Fibroblast of villous mesenchyme (primary cell): ENCODE results near the gene PRAMEF12. TPM values are rescaled to one million over a fixed set of nuclear protein-coding genes. Genes with fewer than 3 reads are reported as not detected.
"Not testable (repeated sequence)": the region's sequence is repeated elsewhere in the genome, so short reads cannot be mapped to it uniquely, and the experiment has no call there.

Experiments
- DNase-seq: peaks from one replicate; pipeline ENCODE4 v3.0.0-alpha.2; 2010; ENCODE audit warnings: low read depth
- H3K4me3 ChIP-seq: 2 replicates; pipeline ENCODE4 v1.5.1; 2011; ENCODE audit warnings: low read depth, mild to moderate bottlenecking, low read length
- total RNA-seq: library from RNA; depleted of rRNA; stranded (reverse); fragments of >200 nt; gene quantifications from 2 replicates; pipeline ENCODE4 v1.2.3, GENCODE V29; 2012
- TF ChIP-seq, protein P1 (sequence below): IDR thresholded peaks from 2 replicates; pipeline ENCODE4 v1.5.1; 2012; ENCODE audit warnings: low read depth, mild to moderate bottlenecking, low read length; ENCODE audit not compliant: insufficient read depth

The PRAMEF12 gene
- total RNA-seq, 1 donor, result under 0.01 TPM

DNA sequence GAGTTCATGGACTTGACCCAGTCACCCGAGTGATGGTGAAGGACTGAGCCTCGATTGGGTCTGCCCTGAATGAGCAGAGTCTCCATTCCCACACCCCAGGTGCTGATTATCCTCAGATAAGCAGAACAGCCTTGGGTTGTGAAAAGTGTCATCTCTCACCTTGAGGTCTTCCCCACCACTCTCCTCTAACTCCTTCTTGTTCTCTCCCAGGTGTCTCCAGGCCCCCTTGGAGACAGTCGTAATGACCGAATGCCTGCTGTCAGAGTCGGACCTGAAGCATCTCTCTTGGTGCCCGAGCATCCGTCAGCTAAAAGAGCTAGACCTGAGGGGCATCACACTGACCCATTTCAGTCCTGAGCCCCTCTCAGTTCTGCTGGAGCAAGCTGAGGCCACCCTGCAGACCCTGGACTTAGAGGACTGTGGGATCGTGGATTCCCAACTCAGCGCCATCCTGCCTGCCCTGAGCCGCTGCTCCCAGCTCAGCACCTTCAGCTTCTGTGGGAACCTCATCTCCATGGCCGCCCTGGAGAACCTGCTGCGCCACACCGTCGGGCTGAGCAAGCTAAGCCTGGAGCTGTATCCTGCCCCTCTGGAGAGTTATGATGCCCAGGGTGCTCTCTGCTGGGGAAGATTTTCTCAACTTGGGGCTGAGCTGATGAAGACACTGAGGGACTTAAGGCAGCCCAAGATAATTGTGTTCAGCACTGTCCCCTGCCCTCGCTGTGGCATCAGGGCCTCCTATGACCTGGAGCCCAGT is 3.4 kb downstream of the PRAMEF12 start:
- TF ChIP-seq, protein P1, sequence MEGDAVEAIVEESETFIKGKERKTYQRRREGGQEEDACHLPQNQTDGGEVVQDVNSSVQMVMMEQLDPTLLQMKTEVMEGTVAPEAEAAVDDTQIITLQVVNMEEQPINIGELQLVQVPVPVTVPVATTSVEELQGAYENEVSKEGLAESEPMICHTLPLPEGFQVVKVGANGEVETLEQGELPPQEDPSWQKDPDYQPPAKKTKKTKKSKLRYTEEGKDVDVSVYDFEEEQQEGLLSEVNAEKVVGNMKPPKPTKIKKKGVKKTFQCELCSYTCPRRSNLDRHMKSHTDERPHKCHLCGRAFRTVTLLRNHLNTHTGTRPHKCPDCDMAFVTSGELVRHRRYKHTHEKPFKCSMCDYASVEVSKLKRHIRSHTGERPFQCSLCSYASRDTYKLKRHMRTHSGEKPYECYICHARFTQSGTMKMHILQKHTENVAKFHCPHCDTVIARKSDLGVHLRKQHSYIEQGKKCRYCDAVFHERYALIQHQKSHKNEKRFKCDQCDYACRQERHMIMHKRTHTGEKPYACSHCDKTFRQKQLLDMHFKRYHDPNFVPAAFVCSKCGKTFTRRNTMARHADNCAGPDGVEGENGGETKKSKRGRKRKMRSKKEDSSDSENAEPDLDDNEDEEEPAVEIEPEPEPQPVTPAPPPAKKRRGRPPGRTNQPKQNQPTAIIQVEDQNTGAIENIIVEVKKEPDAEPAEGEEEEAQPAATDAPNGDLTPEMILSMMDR, result no peak
- DNase-seq, result no peak
- H3K4me3 ChIP-seq, result no peak overlapping the region

DNA sequence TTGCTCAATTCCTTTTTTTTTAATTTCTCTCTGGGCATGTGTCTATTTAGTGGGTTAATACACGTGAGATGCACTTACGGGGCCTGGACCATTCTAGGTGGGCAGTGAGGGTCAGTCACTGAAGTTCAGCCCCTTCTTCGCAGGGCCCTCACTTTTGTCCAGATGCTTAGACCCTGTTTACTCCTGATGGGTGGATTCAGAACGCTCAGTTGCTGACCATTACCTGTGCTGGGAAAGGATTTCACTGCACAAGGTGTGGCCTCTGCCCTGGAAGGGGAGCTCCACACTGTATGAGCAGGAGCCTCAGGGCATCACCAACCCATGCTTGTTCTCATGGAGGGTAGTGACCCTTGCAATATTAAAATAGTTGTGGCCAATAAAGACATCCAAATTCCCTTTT is 4.5 kb downstream of the PRAMEF12 start:
- TF ChIP-seq, protein P1, result no peak
- DNase-seq, result no peak

DNA sequence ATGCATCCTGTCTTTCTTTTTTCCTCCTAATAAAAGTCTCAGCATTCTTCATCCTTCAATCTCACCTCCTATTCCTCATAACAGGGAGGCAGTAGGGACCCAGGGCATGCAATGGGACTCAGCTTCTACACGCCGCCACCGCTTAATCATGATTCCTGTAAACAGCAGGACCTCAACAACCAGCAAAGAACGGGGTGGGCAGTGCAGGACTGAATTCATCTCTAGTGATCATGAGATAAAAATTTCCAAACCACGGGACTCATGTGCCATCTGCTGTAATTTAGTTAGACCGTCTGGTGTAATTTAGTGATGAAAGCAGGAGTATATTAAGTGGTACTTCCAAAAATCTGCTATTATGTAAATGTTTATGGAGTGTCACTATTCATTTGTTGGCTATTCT is 5.4 kb downstream of the PRAMEF12 start:
- TF ChIP-seq, protein P1, result no peak
- H3K4me3 ChIP-seq, result no peak overlapping the region
- no peak for DNase-seq

More for the DNA sequence above, 4.5 kb downstream of the PRAMEF12 start:
- no peak overlapping the region for H3K4me3 ChIP-seq

DNA sequence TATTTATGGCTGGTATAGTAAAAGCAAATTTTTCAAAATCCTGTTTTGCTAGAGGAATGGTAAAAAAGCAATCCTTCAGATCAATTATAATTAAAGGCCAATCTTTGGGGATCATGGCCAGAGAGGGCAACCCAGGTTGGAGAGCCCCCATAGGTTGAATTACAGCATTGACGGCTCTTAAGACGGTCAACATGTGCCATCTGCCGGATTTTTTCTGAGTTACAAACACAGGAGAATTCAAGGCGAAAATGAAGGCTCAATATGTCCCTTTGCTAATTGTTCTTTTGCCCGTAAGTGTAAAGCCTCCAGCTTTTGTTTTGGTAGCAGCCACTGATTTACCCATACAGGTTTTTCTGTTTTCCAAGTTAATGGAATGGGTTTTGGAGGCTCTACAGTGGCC is 8.0 kb downstream of the PRAMEF12 start:
- H3K4me3 ChIP-seq, DNase-seq: not testable (repeated sequence)

DNA sequence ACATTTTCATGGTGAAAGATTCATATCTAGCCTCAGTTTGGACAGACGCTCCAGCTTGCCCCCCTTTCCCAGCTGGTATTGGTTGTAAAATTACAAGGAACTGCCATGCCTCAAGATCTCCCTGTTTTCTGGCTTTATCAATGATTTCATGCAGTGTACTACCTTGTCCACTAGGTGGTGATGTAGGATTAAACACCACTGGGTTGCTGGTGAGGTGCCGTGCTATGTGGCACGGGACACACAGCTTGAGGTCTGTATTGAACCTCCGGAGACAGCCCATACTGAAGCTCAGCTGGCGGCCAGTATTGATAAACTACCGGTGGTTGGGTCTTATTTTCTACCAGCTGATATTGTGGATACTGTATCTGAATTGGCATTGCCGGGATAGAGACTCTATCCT is 10.2 kb downstream of the PRAMEF12 start:
- not testable (repeated sequence) for DNase-seq, H3K4me3 ChIP-seq

DNA sequence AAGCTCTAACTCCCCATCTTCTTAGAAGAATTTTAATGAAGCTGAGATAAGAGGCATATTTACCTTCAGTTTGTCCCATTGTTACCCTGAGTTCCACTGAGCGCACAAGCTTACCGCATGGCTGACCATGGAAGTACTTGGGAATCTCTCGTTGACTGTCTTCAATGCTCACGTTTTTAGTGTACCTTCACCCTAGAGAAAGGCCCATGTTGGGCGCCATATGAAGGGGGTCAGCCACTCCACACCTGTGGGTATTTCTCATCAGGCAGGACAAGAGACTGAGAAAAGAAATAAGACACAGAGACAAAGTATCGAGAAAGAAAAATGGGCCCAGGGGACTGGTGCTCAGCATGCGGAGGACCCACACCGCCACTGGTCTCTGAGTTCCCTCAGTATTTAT is 11.2 kb downstream of the PRAMEF12 start:
- not testable (repeated sequence) for H3K4me3 ChIP-seq, DNase-seq

DNA sequence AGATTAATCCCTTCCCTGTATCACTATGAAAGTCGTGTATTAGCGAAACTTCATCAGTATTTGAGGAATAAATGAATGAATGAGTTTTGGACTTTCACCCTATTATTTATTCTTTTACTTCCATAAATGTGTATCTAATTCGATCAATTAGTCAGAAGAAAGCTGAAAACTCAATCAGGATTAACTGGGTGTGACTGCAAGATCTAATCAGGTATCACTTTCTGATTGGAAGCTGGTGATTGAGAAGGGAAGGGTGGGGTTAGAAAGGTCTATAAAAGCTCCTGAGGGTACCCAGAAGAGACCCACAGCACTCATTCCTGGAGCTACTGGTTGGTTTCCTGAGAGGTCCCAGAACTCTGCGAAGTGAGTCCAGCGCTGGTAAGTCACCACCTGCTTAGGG is 17.6 kb downstream of the PRAMEF12 start, which contains the start of gene PRAMEF1:
Gene PRAMEF1, plus strand, starts transcription at position 301 of the 400 bp plus-strand sequence. CDS start 1,831 bp downstream, outside the sequence.
- not testable (repeated sequence) for H3K4me3 ChIP-seq, DNase-seq

DNA sequence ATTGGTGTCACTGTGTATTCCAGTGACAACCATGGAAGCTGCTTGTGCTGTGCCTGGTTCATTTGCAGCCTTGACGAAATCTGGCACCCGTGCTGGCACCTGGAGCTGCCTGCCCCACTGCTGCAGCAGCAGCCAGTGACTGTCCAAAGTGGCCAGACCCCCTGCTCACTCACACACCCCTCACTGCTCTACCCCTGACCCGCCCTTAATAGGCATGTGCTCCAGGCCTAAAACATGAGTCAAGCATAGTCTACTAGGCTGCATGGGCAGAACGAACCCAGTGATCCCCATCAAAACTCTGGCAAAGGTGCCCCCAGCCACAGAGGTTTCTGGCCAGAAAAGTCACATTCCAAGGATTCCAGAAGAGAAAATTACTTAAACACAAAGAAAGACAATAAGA is 25.4 kb downstream of the PRAMEF12 start:
- H3K4me3 ChIP-seq, result no peak overlapping the region
- TF ChIP-seq, protein P1, result no peak
- DNase-seq, result no peak

DNA sequence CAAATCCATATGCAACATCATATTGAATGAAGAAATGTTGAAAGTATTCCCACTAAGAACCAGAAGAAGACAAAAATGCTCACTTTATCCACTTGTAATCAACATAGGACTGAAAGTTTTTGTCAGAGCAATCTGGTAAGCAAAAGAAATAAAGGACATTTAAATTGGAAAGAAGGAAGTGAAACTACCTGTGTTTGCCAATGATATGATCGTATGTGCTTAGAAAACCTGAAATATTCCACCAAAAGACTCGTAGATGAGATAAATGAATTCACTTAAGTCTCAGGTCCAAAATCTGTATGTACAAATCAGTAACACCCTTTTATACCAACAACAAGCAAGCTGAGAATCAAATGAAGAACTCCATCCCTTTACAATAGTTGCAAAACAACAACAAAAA is 26.2 kb downstream of the PRAMEF12 start:
- TF ChIP-seq, protein P1, result no peak
- H3K4me3 ChIP-seq, result no peak overlapping the region

More for the DNA sequence above, 26.2 kb downstream of the PRAMEF12 start:
- DNase-seq, result no peak
